Brain microvascular endothelial cell (primary cell): Measurements from ENCODE around the gene ASPSCR1.

Experiments used
- DNase-seq: peaks from one replicate; pipeline ENCODE4 v3.0.0-alpha.2; 2020
- H3K27ac ChIP-seq: fragments of 250-450 bp; sonication (Bioruptor Pico); 2 replicates; pipeline ENCODE4 v1.5.1; 2020; ENCODE audit warnings: mild to moderate bottlenecking, moderate library complexity
- H3K27me3 ChIP-seq: fragments of 250-450 bp; sonication (Bioruptor Pico); replicated peaks from 2 replicates; pipeline ENCODE4 v1.5.1; 2020; ENCODE audit warnings: mild to moderate bottlenecking
- H3K36me3 ChIP-seq: fragments of 250-450 bp; sonication (Bioruptor Pico); replicated peaks from 2 replicates; pipeline ENCODE4 v1.5.1; 2020; ENCODE audit warnings: mild to moderate bottlenecking
- H3K4me3 ChIP-seq: 2 replicates; pipeline ENCODE4 v1.5.1; 2011; ENCODE audit warnings: low read depth, mild to moderate bottlenecking, control low read depth, low read length, moderate library complexity
- in situ Hi-C: cut with HindIII; loops from 2 replicates; pipeline ENCODE4 v1.10.0; 2017; ENCODE audit warnings: low sequenced_read_pairs, low pct_ligation_motif_present
- TF ChIP-seq, protein P1 (sequence below): IDR thresholded peaks from 2 replicates; pipeline ENCODE4 v1.5.1; 2011; ENCODE audit warnings: low read depth, mild to moderate bottlenecking, moderate library complexity, low read length, control low read depth, inconsistent platforms; ENCODE audit errors: missing control alignments

Gene ASPSCR1

DNA sequence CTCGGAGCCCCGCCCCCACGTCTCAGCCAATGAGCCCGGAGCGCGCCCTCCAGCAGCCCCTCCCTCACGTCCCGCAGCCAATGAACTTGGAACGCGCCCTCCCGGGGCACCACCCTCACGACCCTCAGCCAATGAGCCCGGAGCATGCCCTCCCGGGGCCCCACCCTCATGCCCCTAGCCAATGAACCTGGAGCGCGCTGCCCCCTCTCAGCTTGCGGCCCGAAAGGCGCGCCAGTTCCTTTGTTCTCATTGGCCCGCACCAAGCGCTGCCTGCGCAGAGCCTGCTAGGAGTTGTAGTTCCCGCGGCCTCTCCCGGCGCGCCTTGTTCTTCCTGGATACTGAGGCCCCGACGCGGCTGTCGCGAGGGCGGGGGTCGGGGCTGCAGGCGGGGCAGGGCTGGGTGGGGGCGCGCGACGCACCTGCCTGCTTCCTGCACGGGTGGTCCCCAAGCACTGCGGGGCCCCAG, 45.6 kb downstream of the ASPSCR1 start, which contains the start of gene LRRC45:
TSS of gene LRRC45 (plus strand) at position 325 of the 466 bp plus-strand sequence. CDS start 339 bp downstream, outside the sequence.
- peak within 1 kb of the TSS; percentile 77 for H3K4me3 ChIP-seq
- peak; percentile 100 for DNase-seq
- no peaks in the 10 kb centered on the region for H3K36me3 ChIP-seq
- no peaks in the 10 kb centered on the region for H3K27me3 ChIP-seq
- H3K27ac ChIP-seq = no peak within 1 kb of the TSS
- TF ChIP-seq, protein P1, sequence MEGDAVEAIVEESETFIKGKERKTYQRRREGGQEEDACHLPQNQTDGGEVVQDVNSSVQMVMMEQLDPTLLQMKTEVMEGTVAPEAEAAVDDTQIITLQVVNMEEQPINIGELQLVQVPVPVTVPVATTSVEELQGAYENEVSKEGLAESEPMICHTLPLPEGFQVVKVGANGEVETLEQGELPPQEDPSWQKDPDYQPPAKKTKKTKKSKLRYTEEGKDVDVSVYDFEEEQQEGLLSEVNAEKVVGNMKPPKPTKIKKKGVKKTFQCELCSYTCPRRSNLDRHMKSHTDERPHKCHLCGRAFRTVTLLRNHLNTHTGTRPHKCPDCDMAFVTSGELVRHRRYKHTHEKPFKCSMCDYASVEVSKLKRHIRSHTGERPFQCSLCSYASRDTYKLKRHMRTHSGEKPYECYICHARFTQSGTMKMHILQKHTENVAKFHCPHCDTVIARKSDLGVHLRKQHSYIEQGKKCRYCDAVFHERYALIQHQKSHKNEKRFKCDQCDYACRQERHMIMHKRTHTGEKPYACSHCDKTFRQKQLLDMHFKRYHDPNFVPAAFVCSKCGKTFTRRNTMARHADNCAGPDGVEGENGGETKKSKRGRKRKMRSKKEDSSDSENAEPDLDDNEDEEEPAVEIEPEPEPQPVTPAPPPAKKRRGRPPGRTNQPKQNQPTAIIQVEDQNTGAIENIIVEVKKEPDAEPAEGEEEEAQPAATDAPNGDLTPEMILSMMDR = no peak
- in situ Hi-C loops = no loop called here

DNA sequence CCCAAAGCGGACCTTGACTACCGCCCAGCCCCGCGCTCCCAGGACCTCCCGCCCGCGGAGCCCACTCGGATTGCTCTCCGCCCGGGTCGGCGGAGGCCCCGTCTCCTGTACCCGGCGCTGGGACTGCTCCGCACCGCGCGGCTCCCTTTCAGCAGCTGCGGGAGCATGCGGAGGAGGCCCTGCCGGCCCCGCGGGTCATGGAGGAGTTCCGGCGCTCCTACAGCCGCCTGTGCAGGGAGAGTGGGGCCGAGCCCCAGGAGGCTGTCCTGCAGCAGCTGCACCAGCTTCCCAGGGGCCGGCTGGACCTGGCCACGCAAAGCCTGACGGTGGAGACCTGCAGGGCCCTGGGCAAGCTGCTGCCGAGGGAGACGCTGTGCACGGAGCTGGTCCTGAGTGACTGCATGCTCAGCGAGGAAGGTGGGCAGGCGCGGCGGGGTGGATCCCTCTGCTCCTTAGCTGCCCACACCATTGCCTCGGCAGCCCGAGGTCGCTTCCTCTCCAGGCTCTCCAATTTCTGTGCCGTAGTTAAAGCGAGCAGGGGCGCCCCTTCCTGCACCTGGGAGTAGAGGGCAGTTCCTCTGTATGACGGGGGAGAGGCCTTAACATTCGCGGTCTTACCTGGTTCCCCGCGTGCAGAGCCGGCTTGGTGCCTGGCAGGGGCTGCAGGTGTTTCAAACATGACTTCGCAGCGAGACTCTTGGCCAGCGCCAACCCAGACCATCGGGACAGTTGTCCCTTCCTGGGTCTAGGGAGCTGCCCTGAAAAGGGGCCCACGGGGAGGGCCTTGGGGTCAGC, 46.2 kb downstream of the ASPSCR1 start:
- DNase-seq = no peak
- Histone ChIP-seq H3K27me3 (no peaks in the 10 kb centered on the region), H3K4me3 (peak overlapping the region; percentile 72), H3K36me3 (no peaks in the 10 kb centered on the region), H3K27ac (no peak overlapping the region)
- TF ChIP-seq, protein P1 = no peak
- in situ Hi-C loops = no loop called here

DNA sequence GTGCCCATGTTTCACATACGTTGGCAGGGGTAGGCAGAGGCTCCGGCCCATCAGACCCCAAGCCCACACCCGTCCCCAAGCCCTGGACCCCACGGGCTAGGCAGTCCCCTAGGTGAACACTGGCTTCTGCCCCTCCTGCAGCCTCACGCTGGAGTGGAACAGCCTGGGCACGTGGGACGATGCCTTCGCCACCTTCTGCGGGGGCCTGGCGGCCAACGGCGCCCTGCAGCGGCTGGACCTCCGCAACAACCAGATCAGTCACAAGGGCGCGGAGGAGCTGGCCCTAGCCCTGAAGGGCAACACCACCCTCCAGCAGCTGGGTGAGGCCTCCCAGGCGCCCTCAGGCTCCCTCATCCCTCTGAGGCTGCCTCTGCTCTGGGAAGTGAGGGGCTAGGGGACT, 47.4 kb downstream of the ASPSCR1 start:
- Histone ChIP-seq H3K27me3 (no peaks in the 10 kb centered on the region), H3K36me3 (no peaks in the 10 kb centered on the region), H3K4me3 (no peak overlapping the region), H3K27ac (no peak overlapping the region)
- in situ Hi-C loops = no loop called here
- no peak for DNase-seq
- TF ChIP-seq, protein P1 = no peak

DNA sequence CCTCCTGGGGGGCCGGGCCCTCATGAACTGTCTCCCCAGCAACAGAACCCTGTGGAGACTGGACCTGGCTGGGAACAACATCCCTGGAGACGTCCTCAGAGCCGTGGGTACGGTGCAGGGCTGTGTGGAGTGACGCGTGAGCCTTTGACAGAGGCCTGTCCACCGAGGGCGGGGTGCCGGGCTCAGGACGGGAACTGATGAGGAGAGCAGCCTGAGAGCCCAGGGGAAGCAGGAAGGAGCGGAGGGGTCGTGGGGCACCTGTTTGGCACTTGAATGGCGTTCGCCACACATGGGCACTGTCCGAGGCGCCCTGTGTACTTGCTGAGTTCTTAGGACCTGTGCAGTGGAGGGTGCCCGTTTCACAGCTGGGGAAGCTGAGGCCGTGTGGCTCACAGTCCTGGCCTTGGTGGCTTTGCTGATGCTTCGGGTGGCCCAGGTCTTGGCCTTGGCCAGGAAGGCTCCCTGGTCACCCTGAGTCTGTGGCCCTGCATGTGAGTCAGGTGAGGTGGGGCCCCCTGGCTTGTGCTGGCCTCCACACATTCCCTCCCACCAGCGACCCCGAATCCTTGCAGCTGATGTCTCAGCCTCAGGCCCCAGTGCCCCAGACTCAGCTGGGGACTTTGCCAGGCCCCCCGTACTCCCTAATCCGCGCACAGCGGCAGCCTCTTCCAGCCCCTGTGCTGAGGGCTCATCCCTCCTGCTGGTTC, 48.1 kb downstream of the ASPSCR1 start:
- in situ Hi-C loops = no loop called here

DNA sequence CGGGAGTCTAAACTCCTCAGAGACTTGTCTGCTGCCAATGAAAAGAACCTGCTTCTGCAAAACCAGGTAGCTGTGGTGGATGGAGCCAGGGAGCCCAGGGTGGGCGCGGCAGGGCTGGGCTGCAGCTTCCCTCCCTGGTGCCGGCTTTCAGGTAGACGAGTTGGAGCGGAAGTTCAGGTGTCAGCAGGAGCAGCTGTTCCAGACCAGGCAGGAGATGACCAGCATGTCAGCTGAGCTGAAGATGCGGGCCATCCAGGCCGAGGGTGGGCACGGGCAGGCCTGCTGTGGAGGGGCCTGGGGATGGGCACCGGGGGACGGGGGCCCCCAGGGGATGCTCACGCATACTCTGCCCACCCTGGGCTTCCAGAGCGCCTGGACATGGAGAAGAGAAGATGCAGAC, 50.8 kb downstream of the ASPSCR1 start:
- in situ Hi-C loops = no loop called here
- H3K4me3 ChIP-seq = no peak overlapping the region
- DNase-seq = no peak
- H3K27me3 ChIP-seq = no peaks in the 10 kb centered on the region
- TF ChIP-seq, protein P1 = no peak
- H3K36me3 ChIP-seq = no peaks in the 10 kb centered on the region
- H3K27ac ChIP-seq = no peak overlapping the region

More for the DNA sequence above, 48.1 kb downstream of the ASPSCR1 start:
- no peaks in the 10 kb centered on the region for H3K36me3 ChIP-seq
- no peak overlapping the region for H3K27ac ChIP-seq
- TF ChIP-seq, protein P1 = no peak
- no peak overlapping the region for H3K4me3 ChIP-seq
- no peaks in the 10 kb centered on the region for H3K27me3 ChIP-seq
- DNase-seq = no peak
